ENCODE measurements around the gene LSR. TPM values are rescaled to one million over a fixed set of nuclear protein-coding genes. Genes with fewer than 3 reads are reported as not detected.

LSR gene
- total RNA-seq, 4 donors from 2014 or later: 5.1 to 19.2 (median 10.8) TPM

- peaks cover 0 to 20% (median 15%) of the 10 kb centered on the region in 4 donors for H3K9me3 ChIP-seq
- peaks cover 0 to 39% (median 0%) of the 10 kb centered on the region in 4 donors for H3K27me3 ChIP-seq
- H3K4me3 ChIP-seq: no peak overlapping the region
- DNase-seq (ENCODE audit: extremely low spot score): no peak
- H3K36me3 ChIP-seq: no peaks in the 10 kb centered on the region
- WGBS: 96% methylated on average over 1 of the region's 1 CpG
- H3K27ac ChIP-seq (replicated peaks in 1 of 4): no peak overlapping the region
- TF ChIP-seq CTCF (IDR thresholded peaks at IDR 0.05): no peak
- TF ChIP-seq POLR2A (IDR thresholded peaks at IDR 0.05; ENCODE audit: low read depth): no peak
- no peak for TF ChIP-seq EP300 (IDR thresholded peaks at IDR 0.05)
- no peak for TF ChIP-seq POLR2AphosphoS5 (IDR thresholded peaks at IDR 0.05)
- no peaks in the 10 kb centered on the region for H3K4me1 ChIP-seq
- intact Hi-C loops (cut with DNase I): no loop called here
These were observed 7.4 kb upstream of the LSR start for GRCh38 chr19:35241417-35241816.

- Histone ChIP-seq H3K36me3 (no peaks in the 10 kb centered on the region), H3K9me3 (peaks cover 0 to 11% (median 6%) of the 10 kb centered on the region in 4 donors), H3K4me3 (no peak overlapping the region), H3K4me1 (peaks cover 9 to 23% (median 21%) of the 10 kb centered on the region in 4 donors), H3K27me3 (peaks cover 0 to 70% (median 17%) of the 10 kb centered on the region in 4 donors), H3K27ac (replicated peaks in 1 of 4) (no peak overlapping the region)
- 71% methylated on average over 4 of the region's 4 CpGs for WGBS
- TF ChIP-seq EP300 (IDR thresholded peaks at IDR 0.05) (no peak), POLR2AphosphoS5 (IDR thresholded peaks at IDR 0.05) (no peak), CTCF (IDR thresholded peaks at IDR 0.05) (no peak), POLR2A (IDR thresholded peaks at IDR 0.05; ENCODE audit: low read depth) (no peak)
- intact Hi-C loops (cut with DNase I): no loop called here
- DNase-seq (ENCODE audit: extremely low spot score): peak; percentile 39
These were observed 2.2 kb upstream of the LSR start for GRCh38 chr19:35246466-35247092.

- Histone ChIP-seq H3K27ac (replicated peaks in 1 of 4) (peak overlapping the region; percentile 55 to 73 (median 64)), H3K27me3 (peaks cover 0 to 67% (median 17%) of the 10 kb centered on the region in 4 donors), H3K4me1 (peaks cover 9 to 23% (median 21%) of the 10 kb centered on the region in 4 donors), H3K36me3 (no peaks in the 10 kb centered on the region), H3K4me3 (peak overlapping the region; percentile 49 to 62 (median 51)), H3K9me3 (peaks cover 0 to 6% (median 2%) of the 10 kb centered on the region in 4 donors)
- DNase-seq (ENCODE audit: extremely low spot score): peak; percentile 80
- WGBS: 11% methylated on average over 8 of the region's 42 CpGs
- intact Hi-C loops (cut with DNase I): no loop called here
- TF ChIP-seq POLR2AphosphoS5 (IDR thresholded peaks at IDR 0.05) (peak in 1 of 2 donors; percentile 8), EP300 (IDR thresholded peaks at IDR 0.05) (no peak), CTCF (IDR thresholded peaks at IDR 0.05) (peak in 2 of 3 experiments; percentile 9 to 41), POLR2A (IDR thresholded peaks at IDR 0.05; ENCODE audit: low read depth) (no peak)
These were observed 1.1 kb upstream of the LSR start for GRCh38 chr19:35247526-35248309.

- peaks cover 0 to 83% (median 17%) of the 10 kb centered on the region in 4 donors for H3K27me3 ChIP-seq
- intact Hi-C loops (cut with DNase I): no loop called here
- peak overlapping the region; percentile 49 to 62 (median 51) for H3K4me3 ChIP-seq
- no peaks in the 10 kb centered on the region for H3K36me3 ChIP-seq
- H3K27ac ChIP-seq (replicated peaks in 1 of 4): peak overlapping the region; percentile 55 to 73 (median 64)
- DNase-seq (ENCODE audit: extremely low spot score): peak; percentile 72
- TF ChIP-seq POLR2AphosphoS5 (IDR thresholded peaks at IDR 0.05) (no peak), POLR2A (IDR thresholded peaks at IDR 0.05; ENCODE audit: low read depth) (no peak), CTCF (IDR thresholded peaks at IDR 0.05) (no peak), EP300 (IDR thresholded peaks at IDR 0.05) (no peak)
- H3K4me1 ChIP-seq: peaks cover 9 to 23% (median 21%) of the 10 kb centered on the region in 4 donors
- H3K9me3 ChIP-seq: peaks cover 0 to 6% (median 2%) of the 10 kb centered on the region in 4 donors
- WGBS: 9% methylated on average over 39 of the region's 39 CpGs
These were observed 495 bp downstream of the LSR start for GRCh38 chr19:35249146-35249847.

All from esophagus muscularis mucosa (tissue), 4 donors.